ENCODE measurements around the gene IL17B. TPM values are rescaled to one million over a fixed set of nuclear protein-coding genes. Genes with fewer than 3 reads are reported as not detected.

IL17B gene
- total and polyA plus RNA-seq, 2 of the 13 experiments (the other 11 are each of a cell fraction or from before 2014, with no cell fraction given), result 0.29 to 2.6 TPM

DNA sequence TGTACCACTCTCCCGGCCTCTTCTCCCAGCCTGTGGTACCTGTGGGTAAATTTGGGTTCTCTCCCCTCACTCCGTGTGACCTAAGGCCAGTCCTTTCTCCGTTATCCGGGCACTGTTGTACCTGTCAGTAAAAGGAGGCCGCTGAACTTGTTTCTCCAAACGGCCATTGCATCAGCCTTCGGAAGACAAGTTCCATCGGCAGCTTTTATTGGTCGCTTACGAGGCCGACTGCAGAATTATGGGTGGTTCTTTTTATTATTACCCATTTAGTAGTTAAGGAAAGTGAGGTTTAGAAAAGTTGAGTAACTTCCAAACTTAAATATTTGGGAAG is 33.2 kb downstream of the IL17B start:
- Histone ChIP-seq H4K20me1 (ENCODE audit: insufficient read depth, low read length) (no peaks in the 10 kb centered on the region), H3K27me3 (ENCODE audit: control insufficient read depth in 1 of 2, insufficient read depth in 2 of 2, low read length in 2 of 2) (no peaks in the 10 kb centered on the region; a peak in 1 of 5 replicates), H3K36me3 (replicated peaks in 1 of 2; ENCODE audit: control insufficient read depth in 1 of 2, insufficient read depth in 2 of 2, low read length in 2 of 2) (peaks cover 7 to 34% of the 10 kb centered on the region in 2 experiments), H3K4me1 (ENCODE audit: insufficient read depth, low read length) (peaks cover 50% of the 10 kb centered on the region), H3K4me2 (ENCODE audit: low read depth, low read length) (peak overlapping the region; percentile 88), H3K9ac (ENCODE audit: insufficient read depth, low read depth, low read length) (peak overlapping the region; percentile 91), H3K79me2 (ENCODE audit: insufficient read depth, low read length) (peaks cover 22% of the 10 kb centered on the region), H2AFZ (ENCODE audit: low read length) (no peak overlapping the region), H3K4me3 (replicated peaks in 1 of 3; ENCODE audit: insufficient read depth in 1 of 3, low read depth in 2 of 3, low read length in 3 of 3) (peak overlapping the region; percentile 85 to 98 (median 91)), H3K27ac (ENCODE audit: extremely low read length, insufficient read depth, low read length) (peak overlapping the region; percentile 65), H3K9me3 (ENCODE audit: low read length) (no peaks in the 10 kb centered on the region)
- FAIRE-seq (no peak), ATAC-seq (no peak; the same call in 2 of the 3 replicates), DNase-seq (ENCODE audit: low spot score) (no peak)
- in situ Hi-C loops (cut with HindIII; ENCODE audit: extremely low pct_ligation_motif_present, low pct_unique_long_range_greater_than_20kb), result no loop called here
- POLR2A ChIA-PET, result interaction anchor here (0.6 to 6.7 kb wide), 7 partner anchors 8 to 206 kb away, joined by 3 to 93 read pairs (median 8); partner anchors contain the start of genes CSNK1A1 and PCYOX1L
- TF ChIP-seq KDM6A (CRISPR knock-in tag; IDR thresholded peaks at IDR 0.05; ENCODE audit: low read depth) (no peak), SNAPC2 (CRISPR knock-in tag; IDR thresholded peaks at IDR 0.05) (peak; percentile 0; the same call in 1 of the 2 replicates), CHD4 (IDR thresholded peaks at IDR 0.05; ENCODE audit: borderline replicate concordance, low read length) (peak; percentile 16; the same call in 1 of the 2 replicates), CEBPG (CRISPR knock-in tag; IDR thresholded peaks at IDR 0.05) (peak; percentile 72), ZMYM3 (CRISPR knock-in tag; IDR thresholded peaks at IDR 0.05) (peak; percentile 3; the same call in 1 of the 2 replicates)
- TF ChIP-seq, protein P1, sequence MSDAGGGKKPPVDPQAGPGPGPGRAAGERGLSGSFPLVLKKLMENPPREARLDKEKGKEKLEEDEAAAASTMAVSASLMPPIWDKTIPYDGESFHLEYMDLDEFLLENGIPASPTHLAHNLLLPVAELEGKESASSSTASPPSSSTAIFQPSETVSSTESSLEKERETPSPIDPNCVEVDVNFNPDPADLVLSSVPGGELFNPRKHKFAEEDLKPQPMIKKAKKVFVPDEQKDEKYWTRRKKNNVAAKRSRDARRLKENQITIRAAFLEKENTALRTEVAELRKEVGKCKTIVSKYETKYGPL (CRISPR knock-in tag; IDR thresholded peaks at IDR 0.05), result no peak
- TF ChIP-seq, protein P2, sequence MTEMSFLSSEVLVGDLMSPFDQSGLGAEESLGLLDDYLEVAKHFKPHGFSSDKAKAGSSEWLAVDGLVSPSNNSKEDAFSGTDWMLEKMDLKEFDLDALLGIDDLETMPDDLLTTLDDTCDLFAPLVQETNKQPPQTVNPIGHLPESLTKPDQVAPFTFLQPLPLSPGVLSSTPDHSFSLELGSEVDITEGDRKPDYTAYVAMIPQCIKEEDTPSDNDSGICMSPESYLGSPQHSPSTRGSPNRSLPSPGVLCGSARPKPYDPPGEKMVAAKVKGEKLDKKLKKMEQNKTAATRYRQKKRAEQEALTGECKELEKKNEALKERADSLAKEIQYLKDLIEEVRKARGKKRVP (CRISPR knock-in tag; IDR thresholded peaks at IDR 0.05), result peak; percentile 62 to 89; a peak in 2 of 4 replicates
- CTCF ChIA-PET (ENCODE audit: low intra/inter-chr PET ratio, low total read pairs), result no interaction called here
- intact Hi-C loops (cut with micrococcal nuclease; ENCODE audit: unreplicated experiment), result loop anchor here (2.0 kb wide), 1 partner anchor 23 kb away; no protein-coding TSS in a partner anchor
- TSS peak; percentile 64 for BruUV-seq (replicated peaks)
- WGBS (ENCODE audit: low lambda C conversion rate), result 2% methylated on average over 11 of the region's 11 CpGs
